Pulmonary artery endothelial cell (primary cell): ENCODE measurements around the gene LTC4S. TPM values are rescaled to one million over a fixed set of nuclear protein-coding genes. Genes with fewer than 3 reads are reported as not detected.

Experiments used
- DNase-seq: peaks from one replicate; pipeline ENCODE4 v3.0.0-alpha.2; 2011; ENCODE audit warnings: low read depth, low spot score
- total RNA-seq: library from RNA; depleted of rRNA; stranded (reverse); fragments of >200 nt; gene quantifications from 2 replicates; pipeline ENCODE4 v1.2.3, GENCODE V29; 2014

LTC4S gene
- total RNA-seq, 1 donor from 2014 or later: 0.66 TPM

GRCh38 chr5:179795049-179795862 lies 1.5 kb downstream of the LTC4S start:
- DNase-seq: no peak

GRCh38 chr5:179795863-179796833 lies 2.4 kb downstream of the LTC4S start:
- DNase-seq: no peak

- no peak for DNase-seq
Measured at GRCh38 chr5:179796877-179797608, 3.3 kb downstream of the LTC4S start.

- no peak for DNase-seq
Measured at GRCh38 chr5:179797741-179798140, 4.0 kb downstream of the LTC4S start.

- DNase-seq: no peak
Measured at GRCh38 chr5:179798144-179798770, 4.5 kb downstream of the LTC4S start.

- DNase-seq: no peak
Measured at GRCh38 chr5:179798771-179799643, 5.2 kb downstream of the LTC4S start.

GRCh38 chr5:179799644-179799973 lies 5.8 kb downstream of the LTC4S start:
- no peak for DNase-seq

- DNase-seq: no peak
Measured at GRCh38 chr5:179800071-179800695, 6.4 kb downstream of the LTC4S start.

GRCh38 chr5:179800696-179801201 lies 7.0 kb downstream of the LTC4S start:
- no peak for DNase-seq

- no peak for DNase-seq
Measured at GRCh38 chr5:179801304-179802206, 7.8 kb downstream of the LTC4S start.

- no peak for DNase-seq
Measured at GRCh38 chr5:179802207-179802883, 8.6 kb downstream of the LTC4S start.

- no peak for DNase-seq
Measured at GRCh38 chr5:179802950-179803562, 9.3 kb downstream of the LTC4S start.

GRCh38 chr5:179803651-179804554 lies 10.1 kb downstream of the LTC4S start:
- no peak for DNase-seq

GRCh38 chr5:179804555-179804947 lies 10.8 kb downstream of the LTC4S start:
- DNase-seq: no peak

GRCh38 chr5:179805070-179805528 lies 11.3 kb downstream of the LTC4S start:
- no peak for DNase-seq

- no peak for DNase-seq
Measured at GRCh38 chr5:179805529-179806249, 11.9 kb downstream of the LTC4S start.
